TTC549 (cell line): ENCODE data around the gene ANKRD11.
"Not testable (repeated sequence)": the region's sequence is repeated elsewhere in the genome, so short reads cannot be mapped to it uniquely, and the experiment has no call there.

ENCODE experiments used
- FAIRE-seq: peaks from 2 replicates; lab custom pipeline; 2012; peaks lifted over from hg19 to GRCh38; lab: Jason Lieb, UNC

ANKRD11 gene

GRCh38 chr16:89344846-89345611 lies 145.3 kb downstream of the ANKRD11 start:
- no peak for FAIRE-seq

- no peak for FAIRE-seq
Measured at GRCh38 chr16:89344458-89344834, 145.9 kb downstream of the ANKRD11 start.

- FAIRE-seq, result no peak
Measured at GRCh38 chr16:89343501-89344457, 146.6 kb downstream of the ANKRD11 start.

GRCh38 chr16:89341697-89342694 lies 148.4 kb downstream of the ANKRD11 start:
- FAIRE-seq, result no peak

GRCh38 chr16:89341279-89341678 lies 149.1 kb downstream of the ANKRD11 start:
- no peak for FAIRE-seq

- no peak for FAIRE-seq
Measured at GRCh38 chr16:89338863-89339262, 151.5 kb downstream of the ANKRD11 start.

- no peak for FAIRE-seq
Measured at GRCh38 chr16:89337965-89338364, 152.4 kb downstream of the ANKRD11 start.

GRCh38 chr16:89335803-89336485 lies 154.4 kb downstream of the ANKRD11 start:
- FAIRE-seq, result no peak

- no peak for FAIRE-seq
Measured at GRCh38 chr16:89334988-89335802, 155.2 kb downstream of the ANKRD11 start.

- FAIRE-seq, result no peak
Measured at GRCh38 chr16:89334461-89334860, 155.9 kb downstream of the ANKRD11 start.

GRCh38 chr16:89334050-89334449 lies 156.3 kb downstream of the ANKRD11 start:
- FAIRE-seq, result no peak

- FAIRE-seq, result not testable (repeated sequence)
Measured at GRCh38 chr16:89333401-89334001, 156.9 kb downstream of the ANKRD11 start.

GRCh38 chr16:89332902-89333245 lies 157.5 kb downstream of the ANKRD11 start:
- no peak for FAIRE-seq

GRCh38 chr16:89332243-89332901 lies 158.0 kb downstream of the ANKRD11 start:
- no peak for FAIRE-seq

GRCh38 chr16:89331371-89332109 lies 158.8 kb downstream of the ANKRD11 start:
- FAIRE-seq, result no peak

GRCh38 chr16:89330177-89330856 lies 160.0 kb downstream of the ANKRD11 start:
- no peak for FAIRE-seq

GRCh38 chr16:89329830-89330176 lies 160.6 kb downstream of the ANKRD11 start:
- FAIRE-seq, result not testable (repeated sequence)
